Astrocyte of the cerebellum (primary cell): ENCODE results near the gene WBP11.

Experiments
- DNase-seq: peaks from one replicate; pipeline ENCODE4 v3.0.0-alpha.2; 2011; ENCODE audit warnings: low read depth
- H3K4me3 ChIP-seq: 2 replicates; pipeline ENCODE4 v1.5.1; 2011; ENCODE audit warnings: mild to moderate bottlenecking, low read depth, low read length, moderate library complexity
- in situ Hi-C: cut with HindIII; loops from 2 replicates; pipeline ENCODE4 v1.10.0; 2017; ENCODE audit warnings: low sequenced_read_pairs
- TF ChIP-seq, protein P1 (sequence below): IDR thresholded peaks from 2 replicates; pipeline ENCODE4 v1.5.1; 2012; ENCODE audit warnings: low read length, low read depth, moderate library complexity, mild to moderate bottlenecking; ENCODE audit errors: missing control alignments

Gene WBP11

DNA sequence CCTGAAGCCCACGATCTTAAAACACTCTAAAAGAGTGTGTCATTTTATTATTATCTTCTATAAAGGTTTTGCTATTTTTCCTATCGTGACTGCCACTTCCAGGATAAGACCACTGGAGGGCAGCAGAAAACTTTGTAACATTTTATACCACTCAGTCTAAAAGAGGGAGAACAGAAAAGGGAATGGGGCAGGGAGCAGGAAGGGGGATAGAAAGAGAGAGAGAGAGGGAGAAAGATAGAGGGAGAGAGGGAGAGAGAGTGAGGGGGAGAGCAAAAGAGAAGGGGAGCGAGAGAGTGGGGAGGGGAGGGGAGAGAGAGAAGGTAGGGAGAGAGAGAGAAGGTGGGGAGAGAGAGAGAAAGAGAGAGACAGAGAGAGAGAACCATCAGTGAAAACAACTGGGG, 42.1 kb upstream of the WBP11 start:
- no peak overlapping the region for H3K4me3 ChIP-seq
- DNase-seq = peak; percentile 46
- in situ Hi-C loops = no loop called here
- TF ChIP-seq, protein P1, sequence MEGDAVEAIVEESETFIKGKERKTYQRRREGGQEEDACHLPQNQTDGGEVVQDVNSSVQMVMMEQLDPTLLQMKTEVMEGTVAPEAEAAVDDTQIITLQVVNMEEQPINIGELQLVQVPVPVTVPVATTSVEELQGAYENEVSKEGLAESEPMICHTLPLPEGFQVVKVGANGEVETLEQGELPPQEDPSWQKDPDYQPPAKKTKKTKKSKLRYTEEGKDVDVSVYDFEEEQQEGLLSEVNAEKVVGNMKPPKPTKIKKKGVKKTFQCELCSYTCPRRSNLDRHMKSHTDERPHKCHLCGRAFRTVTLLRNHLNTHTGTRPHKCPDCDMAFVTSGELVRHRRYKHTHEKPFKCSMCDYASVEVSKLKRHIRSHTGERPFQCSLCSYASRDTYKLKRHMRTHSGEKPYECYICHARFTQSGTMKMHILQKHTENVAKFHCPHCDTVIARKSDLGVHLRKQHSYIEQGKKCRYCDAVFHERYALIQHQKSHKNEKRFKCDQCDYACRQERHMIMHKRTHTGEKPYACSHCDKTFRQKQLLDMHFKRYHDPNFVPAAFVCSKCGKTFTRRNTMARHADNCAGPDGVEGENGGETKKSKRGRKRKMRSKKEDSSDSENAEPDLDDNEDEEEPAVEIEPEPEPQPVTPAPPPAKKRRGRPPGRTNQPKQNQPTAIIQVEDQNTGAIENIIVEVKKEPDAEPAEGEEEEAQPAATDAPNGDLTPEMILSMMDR = peak; percentile 76

DNA sequence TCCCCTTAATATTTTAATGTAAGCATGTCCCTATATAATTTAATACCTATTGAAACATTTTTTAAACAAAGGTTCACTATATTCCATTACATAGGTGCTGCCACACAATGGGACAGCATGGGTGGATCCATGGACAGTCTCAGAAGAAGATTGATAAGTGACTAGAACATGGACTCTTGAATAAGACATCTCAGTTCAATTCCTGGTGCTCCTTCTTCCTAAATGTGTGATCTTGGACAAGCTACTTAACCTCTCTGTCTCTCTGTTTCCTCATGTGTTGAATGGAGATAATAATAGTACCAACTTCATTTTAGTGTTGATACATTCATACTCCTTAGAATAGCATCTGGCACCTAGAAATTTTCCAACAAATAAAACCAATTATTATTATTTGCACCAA, 41.1 kb upstream of the WBP11 start:
- DNase-seq = no peak
- TF ChIP-seq, protein P1 = no peak
- in situ Hi-C loops = no loop called here
- H3K4me3 ChIP-seq = no peak overlapping the region

DNA sequence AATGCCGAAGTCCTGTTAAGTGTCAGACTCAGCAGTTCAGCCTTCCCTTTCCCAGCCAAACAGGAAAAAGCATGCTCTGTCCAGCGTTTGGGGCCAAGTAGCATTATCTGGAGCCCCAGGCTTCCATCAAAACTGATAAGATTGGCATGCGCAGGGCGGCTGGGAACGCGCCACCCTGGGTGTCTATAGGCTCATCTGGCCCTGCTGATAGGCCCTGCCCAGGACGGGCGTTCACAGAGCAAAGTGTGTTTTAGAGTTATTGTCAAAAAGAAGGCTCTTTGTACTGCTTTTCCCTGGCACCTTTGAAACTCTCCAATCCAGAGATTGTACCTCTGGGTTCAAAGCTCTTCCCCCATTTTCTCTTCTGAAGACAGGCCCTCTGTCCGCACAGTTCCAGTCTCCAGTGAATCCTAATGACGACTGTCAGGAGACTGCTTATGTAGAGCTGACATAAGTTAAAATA, 40.2 kb upstream of the WBP11 start, which contains the start of gene ART4:
TSS of gene ART4 (minus strand) at position 102 of the 463 bp plus-strand sequence. CDS start 413 bp downstream, outside the sequence.
- TF ChIP-seq, protein P1 = no peak
- in situ Hi-C loops = no loop called here
- no peak for DNase-seq

DNA sequence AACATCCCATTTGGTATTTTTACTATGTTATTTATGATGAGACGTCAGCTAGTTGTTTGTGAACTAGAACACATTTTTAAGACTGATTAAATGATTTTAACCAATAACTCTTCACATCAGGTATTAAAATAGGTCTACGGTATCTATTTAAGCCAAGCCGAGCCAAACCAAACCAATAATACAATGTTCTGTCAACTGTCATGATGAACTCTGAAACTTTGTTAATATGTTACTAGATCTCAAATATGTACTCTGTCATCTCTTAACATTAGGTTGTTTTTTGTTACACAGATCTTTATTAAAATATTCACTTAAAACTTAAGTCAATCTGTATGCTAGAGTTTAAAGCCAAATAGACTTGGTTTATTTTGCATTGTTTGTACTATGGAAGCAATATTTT, 39.0 kb upstream of the WBP11 start:
- H3K4me3 ChIP-seq = no peak overlapping the region
- in situ Hi-C loops = no loop called here
- TF ChIP-seq, protein P1 = no peak
- DNase-seq = no peak

More for the DNA sequence above, 40.2 kb upstream of the WBP11 start, which contains the start of gene ART4:
- no peak within 1 kb of the TSS for H3K4me3 ChIP-seq

DNA sequence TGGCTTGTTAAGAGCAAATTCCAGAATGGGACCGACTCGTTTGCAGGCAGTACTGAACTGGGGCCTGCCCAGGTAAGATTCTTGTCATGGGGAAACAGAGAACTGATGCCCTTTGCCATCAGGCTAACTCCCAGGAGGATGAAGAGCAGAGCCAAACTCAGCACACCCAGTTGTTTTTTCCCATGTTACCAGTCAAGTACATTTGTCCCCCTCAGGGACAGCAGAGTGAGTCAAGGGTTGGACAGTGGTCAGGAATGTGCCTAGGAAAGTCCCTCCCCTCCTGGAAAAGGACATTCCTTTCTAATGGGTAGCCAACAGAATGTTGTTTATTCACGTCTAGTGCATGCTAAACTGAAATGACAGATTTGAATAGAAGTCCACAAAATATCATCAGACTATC, 38.5 kb upstream of the WBP11 start:
- no peak overlapping the region for H3K4me3 ChIP-seq
- no peak for DNase-seq
- TF ChIP-seq, protein P1 = no peak
- in situ Hi-C loops = no loop called here

DNA sequence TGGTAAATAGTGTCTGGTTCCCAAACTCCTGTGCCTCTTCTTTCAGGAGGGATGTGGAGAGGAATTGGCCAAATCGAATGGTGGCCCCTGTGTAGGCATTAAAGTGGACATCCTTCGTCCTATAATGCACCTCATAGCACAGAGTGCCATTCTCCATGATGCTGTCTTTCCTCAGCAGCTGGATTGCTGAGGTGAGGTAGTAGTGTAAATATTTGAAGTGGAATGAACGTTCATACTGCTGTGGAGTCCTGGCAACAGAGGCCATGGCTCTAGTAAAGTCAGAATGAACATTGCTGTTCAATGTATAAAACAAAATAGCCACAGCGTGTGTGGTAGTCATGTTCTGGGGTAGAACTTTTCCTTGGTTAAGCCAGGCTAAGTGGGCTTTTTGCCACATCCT, 37.3 kb upstream of the WBP11 start:
- in situ Hi-C loops = no loop called here
- no peak for DNase-seq
- H3K4me3 ChIP-seq = no peak overlapping the region
- TF ChIP-seq, protein P1 = no peak
